Measurements from ENCODE around the gene VSNL1.

DNA sequence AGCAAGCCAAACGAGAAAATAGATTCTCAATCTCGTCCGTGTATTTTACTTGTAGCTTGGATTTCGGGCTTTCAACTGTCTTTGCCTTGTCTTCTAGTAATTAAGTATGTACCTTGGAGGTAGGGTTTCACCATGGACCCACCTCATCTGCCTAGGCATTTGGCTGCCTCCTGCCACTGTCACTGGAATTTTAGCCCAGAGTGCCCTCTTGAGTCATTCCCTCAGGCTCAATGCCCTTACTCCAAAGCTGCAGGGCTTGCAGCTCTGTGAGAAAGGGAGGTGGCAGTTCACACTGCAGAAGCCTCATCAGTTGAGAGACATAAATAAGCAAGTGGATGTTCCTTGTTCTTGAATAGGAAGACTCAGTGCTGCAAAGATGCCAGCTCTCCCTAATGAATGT is 89.6 kb downstream of the VSNL1 start:
- TF ChIP-seq POLR2AphosphoS5 (IDR thresholded peaks at IDR 0.05; ENCODE audit: low read depth, low read length): no peak
- no peak for TF ChIP-seq TAF1 (IDR thresholded peaks at IDR 0.05; ENCODE audit: borderline replicate concordance, low read depth, low read length)
